ENCODE measurements around the gene NPEPL1. TPM values are rescaled to one million over a fixed set of nuclear protein-coding genes. Genes with fewer than 3 reads are reported as not detected.

NPEPL1 gene
- total and polyA plus RNA-seq, 8 donors, result 15.3 to 134 (median 37.8) TPM

DNA sequence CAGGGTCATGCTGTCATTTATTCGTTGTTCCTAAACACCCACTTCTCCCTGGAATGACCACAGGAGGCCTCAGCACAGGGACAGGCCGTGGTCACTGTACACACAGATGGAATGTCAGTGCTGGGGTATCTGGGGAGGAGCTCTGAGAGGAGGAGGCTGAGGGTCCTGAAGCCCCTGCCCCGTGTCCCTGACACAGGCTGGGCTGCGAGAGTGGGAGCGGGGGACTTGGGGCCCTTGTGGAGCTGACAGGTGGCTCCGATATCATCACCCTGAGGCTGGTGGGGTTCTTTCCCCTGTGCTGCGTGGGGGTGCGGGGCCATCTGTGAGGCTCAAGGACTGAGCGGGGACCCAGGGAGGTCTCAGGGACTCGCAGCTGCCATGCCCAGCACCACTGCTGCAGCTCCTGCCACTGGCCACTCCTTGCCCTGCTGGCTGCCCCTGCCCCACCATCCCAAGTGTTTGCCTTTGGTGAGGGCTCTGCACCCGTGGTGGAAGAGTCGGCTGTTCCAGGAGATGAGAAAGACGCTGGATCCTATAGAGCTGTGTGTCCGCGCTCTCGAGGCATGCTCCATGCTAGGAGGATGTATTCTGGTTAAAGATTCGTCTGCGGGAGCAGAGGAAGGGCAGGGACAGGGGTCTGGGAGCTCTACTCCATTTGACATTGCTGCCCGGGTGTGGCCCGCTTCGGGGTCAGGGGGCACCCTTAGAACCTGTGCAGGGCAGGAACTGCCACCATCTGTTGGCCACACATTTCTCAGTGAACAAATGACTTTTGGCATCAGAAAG lies 18.9 kb downstream of the NPEPL1 start:
- intact Hi-C loops (cut with DNase I; ENCODE audit: low total_unique reads), result no loop called here
- DNase-seq, result peak; percentile 3 to 16
- 89 to 95% (median 90%) methylated on average over 20 to 21 of the region's 21 CpGs for WGBS, 5 donors
- Histone ChIP-seq H3K27ac (no peak overlapping the region), H3K4me3 (no peak overlapping the region), H3K27me3 (no peaks in the 10 kb centered on the region), H3K36me3 (peaks cover 2 to 78% (median 54%) of the 10 kb centered on the region in 4 donors), H3K9me3 (no peaks in the 10 kb centered on the region), H3K4me1 (peaks cover 0 to 5% (median 2%) of the 10 kb centered on the region in 4 donors)
- TF ChIP-seq EP300 (IDR thresholded peaks at IDR 0.05) (no peak), POLR2AphosphoS5 (IDR thresholded peaks at IDR 0.05) (no peak), POLR2A (IDR thresholded peaks at IDR 0.05) (no peak)
- TF ChIP-seq, protein P1, sequence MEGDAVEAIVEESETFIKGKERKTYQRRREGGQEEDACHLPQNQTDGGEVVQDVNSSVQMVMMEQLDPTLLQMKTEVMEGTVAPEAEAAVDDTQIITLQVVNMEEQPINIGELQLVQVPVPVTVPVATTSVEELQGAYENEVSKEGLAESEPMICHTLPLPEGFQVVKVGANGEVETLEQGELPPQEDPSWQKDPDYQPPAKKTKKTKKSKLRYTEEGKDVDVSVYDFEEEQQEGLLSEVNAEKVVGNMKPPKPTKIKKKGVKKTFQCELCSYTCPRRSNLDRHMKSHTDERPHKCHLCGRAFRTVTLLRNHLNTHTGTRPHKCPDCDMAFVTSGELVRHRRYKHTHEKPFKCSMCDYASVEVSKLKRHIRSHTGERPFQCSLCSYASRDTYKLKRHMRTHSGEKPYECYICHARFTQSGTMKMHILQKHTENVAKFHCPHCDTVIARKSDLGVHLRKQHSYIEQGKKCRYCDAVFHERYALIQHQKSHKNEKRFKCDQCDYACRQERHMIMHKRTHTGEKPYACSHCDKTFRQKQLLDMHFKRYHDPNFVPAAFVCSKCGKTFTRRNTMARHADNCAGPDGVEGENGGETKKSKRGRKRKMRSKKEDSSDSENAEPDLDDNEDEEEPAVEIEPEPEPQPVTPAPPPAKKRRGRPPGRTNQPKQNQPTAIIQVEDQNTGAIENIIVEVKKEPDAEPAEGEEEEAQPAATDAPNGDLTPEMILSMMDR (IDR thresholded peaks at IDR 0.05), result no peak

DNA sequence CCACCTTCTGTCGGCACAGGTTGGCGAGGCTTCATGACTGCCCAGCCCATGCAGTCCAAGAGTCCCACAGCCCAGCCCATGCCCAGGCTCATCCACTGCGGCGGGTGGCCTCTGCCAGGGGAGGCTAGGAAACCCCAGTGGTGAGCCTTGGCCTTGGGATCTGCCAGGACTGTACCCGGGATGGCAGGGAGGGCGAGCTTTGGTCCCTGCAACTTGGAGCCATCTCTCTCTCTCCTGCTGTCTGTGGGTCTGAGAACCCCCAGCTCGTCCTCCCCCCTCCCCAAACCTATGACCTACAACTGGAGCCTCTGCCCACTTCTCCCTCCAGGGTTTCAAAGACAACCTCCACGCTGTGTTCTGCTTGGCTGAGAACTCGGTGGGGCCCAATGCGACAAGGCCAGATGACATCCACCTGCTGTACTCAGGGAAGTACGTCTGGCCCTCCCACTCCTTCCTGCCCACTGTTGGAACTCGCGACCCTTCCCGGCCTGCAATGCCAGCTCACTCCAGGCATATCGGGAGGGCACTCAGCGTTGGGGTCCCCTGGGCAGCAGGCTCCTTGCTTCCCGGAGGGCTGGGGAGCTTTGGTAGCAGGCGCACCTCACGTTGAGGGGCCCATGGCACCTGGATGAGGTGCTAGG lies 19.7 kb downstream of the NPEPL1 start:
- peaks cover 0 to 11% (median 9%) of the 10 kb centered on the region in 4 donors for H3K4me1 ChIP-seq
- H3K4me3 ChIP-seq, result no peak overlapping the region
- DNase-seq, result peak; percentile 5 to 17
- no peaks in the 10 kb centered on the region for H3K9me3 ChIP-seq
- no peak overlapping the region for H3K27ac ChIP-seq
- 80 to 90% (median 89%) methylated on average over 11 to 19 of the region's 19 CpGs for WGBS, 5 donors
- TF ChIP-seq POLR2AphosphoS5 (IDR thresholded peaks at IDR 0.05) (no peak), EP300 (IDR thresholded peaks at IDR 0.05) (no peak), POLR2A (IDR thresholded peaks at IDR 0.05) (no peak)
- TF ChIP-seq, protein P1 (IDR thresholded peaks at IDR 0.05), result no peak
- peaks cover 0 to 70% (median 46%) of the 10 kb centered on the region in 4 donors for H3K36me3 ChIP-seq
- no peaks in the 10 kb centered on the region for H3K27me3 ChIP-seq
- intact Hi-C loops (cut with DNase I; ENCODE audit: low total_unique reads), result no loop called here

DNA sequence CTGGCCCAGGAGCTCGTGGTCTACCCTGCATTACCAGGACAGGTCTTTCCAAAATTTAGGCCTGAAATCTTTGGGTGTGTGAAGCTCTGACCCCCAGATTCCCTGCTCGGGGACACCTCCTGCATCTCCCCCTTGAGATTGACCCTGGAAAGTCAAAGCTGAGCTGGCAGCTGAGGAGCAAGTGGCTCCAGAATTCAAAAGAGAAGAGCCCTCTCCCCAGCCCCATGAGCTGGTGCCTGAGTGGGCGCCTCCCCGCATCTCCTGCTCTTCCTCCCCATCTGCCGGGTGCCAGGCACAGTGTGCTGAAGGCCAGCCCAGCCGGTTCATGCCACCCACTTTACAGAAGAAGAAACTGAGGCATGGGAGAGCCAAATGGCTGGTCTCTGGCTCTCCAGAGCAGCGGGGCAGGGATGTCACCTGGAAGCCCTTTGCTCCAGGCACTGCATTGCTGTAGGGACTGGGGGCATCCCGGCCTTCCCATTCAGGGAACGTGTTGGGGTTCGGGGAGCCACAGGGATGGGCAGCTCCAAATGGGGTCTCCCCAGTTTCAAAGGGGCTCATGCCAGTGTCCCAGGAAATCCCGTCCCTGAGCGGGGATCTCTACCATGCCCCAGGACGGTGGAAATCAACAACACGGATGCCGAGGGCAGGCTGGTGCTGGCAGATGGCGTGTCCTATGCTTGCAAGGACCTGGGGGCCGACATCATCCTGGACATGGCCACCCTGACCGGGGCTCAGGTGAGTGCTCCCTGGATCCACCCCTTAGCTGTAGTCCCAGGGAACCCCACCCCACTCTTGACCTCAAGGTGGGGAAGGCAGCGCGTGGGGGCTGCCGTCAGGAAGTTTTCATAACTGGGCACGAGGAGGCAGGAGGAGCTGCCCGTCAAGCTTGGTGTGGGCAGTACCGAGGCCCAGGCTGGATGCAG lies 20.5 kb downstream of the NPEPL1 start:
- Histone ChIP-seq H3K9me3 (no peaks in the 10 kb centered on the region), H3K27me3 (no peaks in the 10 kb centered on the region), H3K4me1 (peaks cover 0 to 11% (median 9%) of the 10 kb centered on the region in 4 donors), H3K4me3 (no peak overlapping the region), H3K36me3 (peaks cover 0 to 62% (median 39%) of the 10 kb centered on the region in 4 donors), H3K27ac (no peak overlapping the region)
- WGBS, 5 donors, result 90 to 96% (median 93%) methylated on average over 18 to 24 of the region's 24 CpGs
- DNase-seq, result peak; percentile 2 to 14
- no peak for TF ChIP-seq EP300 (IDR thresholded peaks at IDR 0.05)
- no peak for TF ChIP-seq POLR2A (IDR thresholded peaks at IDR 0.05)
- no peak for TF ChIP-seq POLR2AphosphoS5 (IDR thresholded peaks at IDR 0.05)
- TF ChIP-seq, protein P1 (IDR thresholded peaks at IDR 0.05), result no peak
- intact Hi-C loops (cut with DNase I; ENCODE audit: low total_unique reads), result no loop called here
